ENCODE measurements around the gene NSMCE1.
"Not testable (repeated sequence)": the region's sequence is repeated elsewhere in the genome, so short reads cannot be mapped to it uniquely, and the experiment has no call there.

The NSMCE1 gene

DNA sequence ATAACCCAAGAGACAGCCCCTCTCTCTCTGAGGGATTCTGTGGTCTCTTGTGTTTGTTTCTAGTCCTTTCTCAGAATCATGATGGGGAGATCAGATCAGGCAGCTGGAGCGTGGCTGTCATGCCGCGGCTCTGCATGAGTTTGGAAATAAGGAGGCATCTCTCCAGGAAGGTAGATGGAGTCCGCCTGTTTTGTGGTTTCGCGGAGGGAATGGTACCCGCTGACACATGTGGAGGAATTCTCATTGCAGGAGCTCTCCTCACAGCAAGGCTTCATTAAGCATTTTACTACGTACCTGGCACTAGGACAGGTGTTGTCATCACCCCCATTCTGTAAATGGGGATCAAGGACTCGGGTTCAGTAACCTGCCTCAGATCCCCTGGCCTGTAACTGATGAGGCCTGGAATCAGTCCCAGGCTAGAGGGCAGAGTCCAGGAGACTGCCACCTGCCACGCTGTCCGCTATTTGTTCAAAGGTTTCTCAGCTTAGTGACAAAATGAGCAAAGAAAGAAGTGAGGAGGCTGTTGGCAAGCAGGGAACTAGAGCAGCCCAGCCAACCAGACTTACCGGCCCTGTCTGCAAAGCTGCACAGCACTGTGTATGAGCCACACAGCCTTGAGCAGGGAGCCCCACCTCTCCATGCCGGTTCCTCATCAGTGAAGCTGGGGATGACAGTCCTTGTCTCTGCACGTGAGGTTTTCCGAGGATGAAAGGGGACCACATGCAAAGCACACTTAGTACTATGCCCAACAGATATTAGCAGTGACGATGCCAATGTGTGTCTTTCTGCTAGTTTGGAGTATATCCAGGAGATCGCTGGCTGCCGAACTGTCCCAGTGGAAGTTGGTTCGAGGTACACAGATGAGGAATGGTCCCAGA, 54.2 kb downstream of the NSMCE1 start:
- DNase-seq = no peak

DNA sequence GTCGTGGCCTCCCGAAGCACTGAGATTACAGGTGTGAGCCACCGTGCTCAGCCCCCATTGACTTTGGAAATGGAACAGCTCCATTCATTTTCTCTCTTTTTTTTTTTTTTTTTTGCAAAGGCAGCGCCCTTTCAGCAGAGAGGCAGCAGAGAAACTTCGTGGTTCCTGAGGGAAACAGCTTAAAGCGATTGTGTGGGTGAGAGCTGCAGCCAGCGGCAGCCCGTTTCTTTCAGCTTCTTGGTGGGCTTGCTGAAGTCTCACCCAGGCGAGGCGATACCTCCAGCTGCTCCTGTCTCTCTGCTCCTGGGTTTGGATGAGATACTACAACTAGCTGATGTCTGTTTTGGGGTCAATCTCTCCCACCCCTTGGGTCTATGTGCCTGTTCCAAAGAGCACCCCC, 57.5 kb downstream of the NSMCE1 start:
- DNase-seq = no peak

DNA sequence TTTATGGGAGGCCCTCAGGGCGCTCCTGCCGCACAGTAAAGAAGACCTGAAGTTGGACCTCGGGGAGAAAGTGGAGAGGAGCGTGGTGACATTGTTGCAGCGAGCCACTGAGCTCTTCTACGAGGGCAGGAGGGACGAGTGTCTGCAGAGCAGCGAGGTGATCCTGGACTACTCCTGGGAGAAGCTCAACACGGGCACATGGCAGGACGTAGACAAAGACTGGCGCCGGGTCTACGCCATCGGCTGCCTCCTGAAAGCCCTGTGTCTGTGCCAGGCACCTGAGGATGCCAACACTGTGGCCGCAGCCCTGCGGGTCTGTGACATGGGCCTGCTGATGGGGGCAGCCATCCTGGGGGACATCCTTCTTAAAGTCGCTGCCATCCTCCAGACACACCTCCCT, 58.4 kb downstream of the NSMCE1 start:
- DNase-seq = no peak

DNA sequence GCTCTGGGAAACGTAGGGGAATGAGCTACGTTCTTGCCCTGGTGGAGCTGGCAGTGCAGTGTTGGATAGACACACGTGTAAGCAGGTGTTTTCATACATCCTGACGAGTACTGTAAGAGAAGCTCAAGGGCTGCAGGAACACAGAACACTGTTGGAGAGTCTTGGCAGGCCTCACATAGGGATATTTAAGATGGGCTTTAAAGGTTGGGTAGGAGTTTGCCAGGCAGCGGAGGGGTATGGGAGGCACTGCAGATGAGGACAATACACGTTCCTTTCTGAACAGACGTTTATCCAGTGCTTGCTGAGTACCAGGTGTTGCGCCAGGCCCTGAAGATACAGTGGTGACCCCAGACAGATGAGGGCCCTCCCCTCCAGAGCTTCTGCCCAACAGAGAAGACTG, 59.0 kb downstream of the NSMCE1 start:
- no peak for DNase-seq

DNA sequence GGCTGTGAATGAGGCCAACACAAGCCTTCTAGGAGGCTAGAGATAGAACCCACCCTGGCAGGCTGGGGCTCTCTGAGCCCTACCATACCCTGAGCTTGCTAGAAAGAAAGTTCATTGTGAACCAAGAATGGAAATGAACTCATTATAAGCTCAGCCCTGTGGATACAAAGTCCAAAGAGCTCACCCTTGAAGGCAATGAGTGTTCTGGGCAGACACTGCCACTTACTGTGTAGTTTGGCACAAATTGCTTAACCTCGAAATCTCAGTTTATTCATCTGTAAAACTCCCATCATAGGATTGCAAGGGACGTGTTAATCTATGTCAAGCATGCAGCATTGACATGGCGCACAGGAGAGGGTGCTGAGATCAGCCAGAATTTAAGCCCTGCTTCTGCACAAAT, 59.8 kb downstream of the NSMCE1 start:
- no peak for DNase-seq

DNA sequence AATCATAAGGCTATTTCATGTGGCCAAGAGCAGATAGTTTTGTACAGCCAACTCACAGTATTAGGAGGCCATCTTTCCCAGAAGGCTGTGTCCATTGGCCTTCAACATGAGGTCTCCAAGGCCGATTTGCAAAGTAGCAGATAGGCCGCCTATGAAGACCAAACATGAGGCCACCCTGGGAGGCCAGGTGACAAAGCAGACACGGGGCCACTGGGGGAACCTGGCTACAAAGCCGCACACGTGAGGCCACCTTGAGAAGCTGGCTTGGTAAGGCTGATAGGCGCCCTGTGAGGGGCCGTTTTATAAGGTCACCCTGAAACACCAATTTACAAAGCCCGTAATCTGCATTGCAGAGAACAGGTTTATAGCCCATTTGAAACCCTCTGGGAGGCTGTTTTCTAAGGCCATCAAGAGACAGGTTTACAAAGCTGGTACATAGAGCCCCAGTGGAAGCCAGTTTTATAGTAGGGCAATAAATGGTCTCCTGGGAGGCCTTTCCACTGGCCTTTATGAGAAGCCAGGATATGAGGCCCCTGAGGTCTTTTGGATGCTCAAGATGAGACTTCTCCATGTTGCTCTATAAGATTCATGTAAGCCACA, 60.4 kb downstream of the NSMCE1 start:
- no peak for DNase-seq

DNA sequence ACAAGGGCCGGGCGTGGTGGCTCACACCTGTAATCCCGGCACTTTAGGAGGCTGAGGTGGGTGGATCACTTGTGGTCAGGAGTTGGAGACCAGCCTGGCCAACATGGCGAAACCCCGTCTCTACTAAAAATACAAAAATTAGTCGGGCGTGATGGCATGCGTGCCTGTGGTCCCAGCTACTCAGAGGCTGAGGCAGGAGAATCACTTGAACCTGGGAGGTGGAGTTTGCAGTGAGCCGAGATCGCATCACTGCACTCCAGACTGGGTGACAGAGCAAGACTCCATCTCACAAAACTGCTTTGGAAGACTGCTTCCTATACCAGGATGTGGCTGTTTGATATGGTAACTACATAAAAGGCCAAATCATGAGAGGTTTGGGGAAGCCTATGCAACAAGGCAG, 61.5 kb downstream of the NSMCE1 start:
- not testable (repeated sequence) for DNase-seq

DNA sequence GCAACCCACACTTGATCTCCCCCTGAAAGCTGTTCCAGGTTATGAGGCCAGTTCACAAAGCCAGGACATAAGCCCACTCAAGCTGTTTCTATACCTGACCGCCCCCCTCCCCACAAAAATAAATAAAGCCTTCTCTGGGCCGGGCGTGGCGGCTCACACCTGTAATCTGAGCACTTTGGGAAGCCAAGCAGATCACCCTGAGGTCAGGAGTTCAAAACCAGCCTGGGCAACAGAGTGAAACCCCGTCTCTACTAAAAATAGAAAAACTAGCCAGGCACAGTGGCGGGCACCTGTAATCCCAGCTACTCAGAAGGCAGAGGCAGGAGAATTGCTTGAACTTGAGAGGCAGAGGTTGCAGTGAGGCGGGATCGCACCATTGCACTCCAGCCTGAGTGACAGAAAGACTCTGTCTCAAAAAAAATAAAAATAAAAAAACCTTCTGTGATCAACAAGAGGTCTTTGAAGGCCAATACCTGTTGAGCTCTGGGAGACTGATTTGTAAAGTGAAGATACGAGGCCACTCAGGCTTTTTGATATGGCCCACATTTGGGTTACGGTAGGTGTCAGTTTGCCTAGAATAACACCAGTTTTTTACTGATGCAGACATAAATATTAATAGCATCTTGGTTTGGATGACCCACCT, 63.0 kb downstream of the NSMCE1 start:
- DNase-seq = no peak

DNA sequence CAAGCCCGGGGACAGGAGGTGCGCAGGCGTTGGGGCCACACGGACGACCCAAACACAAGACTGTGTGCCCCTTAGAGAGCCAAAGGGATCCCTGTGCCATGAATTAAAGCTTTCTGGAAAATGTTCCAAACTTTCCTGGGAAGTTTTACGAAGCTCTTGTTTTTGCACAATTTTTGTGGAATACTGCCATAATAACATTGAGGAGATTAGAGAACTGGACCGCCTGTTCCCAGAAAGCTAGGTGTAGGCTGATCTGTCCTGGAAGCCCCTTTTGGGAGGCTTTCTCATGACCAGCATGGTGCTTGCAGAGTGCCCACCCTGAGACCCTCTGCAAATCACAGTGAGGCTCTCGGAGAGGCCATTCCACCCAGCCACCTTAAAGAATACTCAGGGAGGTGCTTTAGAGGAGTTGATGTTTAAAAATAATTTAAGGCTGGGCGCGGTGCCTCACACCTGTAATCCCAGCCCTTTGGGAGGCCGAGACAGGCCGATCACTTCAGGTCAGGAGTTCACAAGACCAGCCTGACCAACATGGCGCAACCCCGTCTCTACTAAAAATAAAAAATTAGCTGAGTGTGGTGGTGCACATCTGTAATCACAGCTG, 64.2 kb downstream of the NSMCE1 start:
- no peak for DNase-seq

DNA sequence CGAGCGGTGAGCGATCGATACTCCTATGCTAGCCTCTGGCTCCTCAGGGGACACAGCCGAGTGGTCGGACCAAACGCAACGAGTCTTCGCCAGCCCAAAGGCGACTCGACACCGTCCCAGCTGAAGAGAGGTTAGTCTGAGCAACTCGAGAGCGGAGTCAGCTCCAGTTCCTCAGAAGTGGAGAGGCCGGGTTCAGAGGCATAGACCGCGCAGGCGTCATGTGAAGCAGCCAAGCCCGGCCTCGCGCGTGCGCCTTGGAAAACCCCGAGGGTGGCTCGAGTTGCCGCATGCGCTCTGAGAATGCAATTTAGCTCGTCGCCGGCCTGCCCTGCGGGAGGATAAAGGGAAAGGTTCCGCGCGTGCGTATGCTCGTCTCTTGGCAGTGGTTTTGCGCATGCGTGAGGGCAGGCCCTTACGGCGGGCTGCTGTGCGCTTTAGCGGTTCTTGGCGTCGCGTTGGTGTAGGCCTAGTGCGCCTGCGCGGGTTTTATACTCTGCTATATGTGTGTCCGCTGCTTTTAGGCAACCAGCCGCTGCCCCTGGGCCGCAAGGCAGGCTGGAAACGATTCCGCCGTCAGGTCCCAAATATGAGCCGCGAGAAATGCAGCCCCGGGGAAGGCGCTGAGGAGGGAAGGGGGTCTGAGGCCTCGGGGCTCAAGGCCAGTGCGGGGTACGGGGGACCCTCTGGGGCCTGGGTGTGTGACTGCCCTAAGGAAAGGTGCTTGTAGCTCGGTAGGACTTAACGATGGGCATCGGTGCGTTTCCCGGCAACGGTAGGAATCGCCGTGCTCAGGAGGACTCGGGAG, 64.9 kb downstream of the NSMCE1 start, which contains the start of gene KDM8:
Gene KDM8, plus strand, starts transcription at position 20 of the 805 bp plus-strand sequence. CDS start 6,598 bp downstream, outside the sequence.
- peak; percentile 100 for DNase-seq

DNA sequence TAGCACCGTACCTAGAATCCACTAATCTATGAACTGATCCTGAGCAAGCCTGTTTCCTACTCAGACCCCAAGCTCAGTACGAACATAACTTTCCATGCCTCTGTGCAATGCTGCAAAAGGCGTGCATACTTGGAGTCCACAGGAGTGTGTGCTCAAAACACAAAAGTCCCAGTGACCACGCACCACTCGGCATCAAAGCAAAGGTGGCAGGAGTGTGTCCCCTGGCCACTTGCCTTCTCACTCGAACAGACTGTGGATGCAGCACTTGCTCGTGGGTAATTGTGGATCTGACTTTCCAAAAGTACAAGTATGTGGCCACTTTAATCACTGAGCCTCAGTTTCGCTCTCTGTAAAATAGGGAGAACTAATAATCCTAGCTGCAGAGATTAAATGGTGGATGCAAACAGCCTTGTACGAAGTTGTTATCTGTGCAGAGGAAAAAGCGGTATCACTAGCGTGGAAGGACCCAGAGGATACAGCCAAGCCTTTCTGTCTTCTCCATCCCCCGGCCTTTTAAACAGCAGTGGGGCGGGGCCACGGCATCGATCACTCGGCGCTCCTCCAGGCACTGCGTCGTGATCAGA, 65.6 kb downstream of the NSMCE1 start:
- no peak for DNase-seq

DNA sequence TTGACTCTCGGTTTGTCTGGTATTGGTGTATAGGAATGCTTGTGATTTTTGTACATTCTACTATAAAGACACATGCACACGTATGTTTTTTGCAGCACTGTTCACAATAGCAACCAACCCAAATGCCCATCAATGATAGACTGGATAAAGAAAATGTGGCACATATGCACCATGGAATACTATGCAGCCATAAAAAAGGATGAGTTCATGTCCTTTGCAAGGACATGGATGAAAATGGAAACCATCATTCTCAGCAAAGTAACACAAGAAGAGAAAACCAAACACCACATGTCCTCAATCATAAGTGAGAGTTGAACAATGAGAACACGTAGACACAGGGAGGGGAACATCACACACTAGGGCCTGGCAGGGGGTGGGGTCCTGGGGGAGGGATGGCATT, 67.7 kb downstream of the NSMCE1 start:
- DNase-seq = not testable (repeated sequence)

DNA sequence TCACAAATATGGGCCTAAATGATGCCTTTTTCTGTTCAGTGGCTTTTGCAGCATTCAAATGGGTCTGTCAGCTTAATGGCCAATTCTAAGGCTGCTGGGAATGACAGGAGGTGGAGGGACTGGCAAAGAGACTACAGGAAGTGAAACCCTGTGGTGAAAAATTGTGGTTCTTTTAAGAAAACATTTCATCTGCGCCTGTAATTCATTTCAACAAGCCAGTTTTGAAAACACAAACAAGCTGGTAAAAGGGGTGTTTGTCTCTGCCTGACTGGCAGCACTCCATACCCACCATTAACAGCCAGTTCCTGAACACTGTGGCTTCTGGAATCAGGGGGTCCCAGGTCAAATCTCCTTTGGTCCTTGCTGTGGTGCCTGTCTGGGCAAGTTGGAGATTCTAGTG, 68.8 kb downstream of the NSMCE1 start:
- no peak for DNase-seq

DNA sequence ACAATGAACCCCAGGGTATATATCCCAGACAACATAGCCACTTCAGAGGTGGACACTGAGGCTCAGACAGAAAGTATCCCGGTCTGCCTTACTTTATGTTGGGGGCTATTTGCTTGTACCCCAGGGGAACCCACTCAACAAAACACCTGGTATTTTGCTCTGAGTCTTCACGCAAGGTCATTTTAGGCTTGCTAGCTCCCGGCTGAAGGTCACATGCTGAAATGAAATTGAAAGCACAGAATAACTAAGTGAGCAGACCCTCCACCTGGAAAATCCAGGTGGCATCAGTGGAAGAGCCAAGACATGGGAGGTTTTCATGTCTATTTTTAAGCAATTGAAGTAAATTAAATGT, 69.4 kb downstream of the NSMCE1 start:
- DNase-seq = no peak

DNA sequence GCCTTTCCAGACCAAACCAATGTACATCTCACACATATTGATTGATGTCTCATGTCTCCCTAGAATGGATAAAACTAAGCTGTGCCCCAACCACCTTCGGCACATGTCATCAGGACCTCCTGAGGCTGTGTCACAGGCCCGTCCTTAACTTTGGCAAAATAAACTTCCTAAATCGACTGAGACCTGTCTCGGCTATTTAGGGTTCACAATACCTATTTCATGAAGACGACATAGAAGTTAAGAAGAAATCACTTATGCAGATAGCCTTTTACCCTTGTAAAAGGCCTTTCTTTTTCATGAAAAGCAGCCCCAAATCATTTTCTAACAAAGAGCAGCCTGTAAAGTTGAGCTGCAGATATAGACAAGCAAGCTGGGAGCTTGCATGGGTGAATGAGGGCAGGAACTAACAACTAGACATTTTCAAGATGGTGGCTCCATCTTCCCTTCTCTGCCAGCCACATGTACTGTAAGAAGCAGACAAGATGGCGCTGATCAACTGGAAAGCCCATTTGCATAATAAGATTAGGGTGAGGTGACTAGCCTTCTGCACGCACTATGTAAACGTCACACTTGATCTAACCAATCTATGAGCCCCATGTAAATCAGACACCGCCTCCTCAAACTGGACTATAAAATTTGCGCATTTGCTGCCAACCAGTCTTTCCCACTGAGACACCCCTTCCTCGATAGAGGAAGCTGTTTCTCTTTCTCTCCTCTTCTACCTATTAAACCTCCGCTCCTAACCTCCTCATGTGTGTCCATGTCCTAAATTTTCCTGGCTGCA, 69.9 kb downstream of the NSMCE1 start:
- no peak for DNase-seq

DNA sequence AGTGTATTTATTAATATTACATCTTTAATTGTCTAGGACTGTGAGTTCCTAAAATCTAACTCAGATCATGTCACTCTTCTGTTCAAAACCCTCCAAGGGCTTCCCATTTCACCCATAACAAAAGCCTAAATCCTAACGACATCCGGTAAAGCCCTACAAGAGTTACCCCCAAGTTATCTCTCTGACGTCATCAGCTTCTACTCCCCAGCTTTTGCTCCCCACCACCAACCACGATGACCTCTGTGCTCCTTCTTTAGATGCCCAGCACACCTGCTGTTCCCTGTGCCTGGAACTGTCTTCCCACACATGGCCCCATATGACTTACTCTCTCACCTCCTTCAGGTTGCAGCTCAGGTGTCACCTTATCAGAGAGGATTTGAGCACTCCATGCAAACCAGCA, 71.6 kb downstream of the NSMCE1 start:
- no peak for DNase-seq

DNA sequence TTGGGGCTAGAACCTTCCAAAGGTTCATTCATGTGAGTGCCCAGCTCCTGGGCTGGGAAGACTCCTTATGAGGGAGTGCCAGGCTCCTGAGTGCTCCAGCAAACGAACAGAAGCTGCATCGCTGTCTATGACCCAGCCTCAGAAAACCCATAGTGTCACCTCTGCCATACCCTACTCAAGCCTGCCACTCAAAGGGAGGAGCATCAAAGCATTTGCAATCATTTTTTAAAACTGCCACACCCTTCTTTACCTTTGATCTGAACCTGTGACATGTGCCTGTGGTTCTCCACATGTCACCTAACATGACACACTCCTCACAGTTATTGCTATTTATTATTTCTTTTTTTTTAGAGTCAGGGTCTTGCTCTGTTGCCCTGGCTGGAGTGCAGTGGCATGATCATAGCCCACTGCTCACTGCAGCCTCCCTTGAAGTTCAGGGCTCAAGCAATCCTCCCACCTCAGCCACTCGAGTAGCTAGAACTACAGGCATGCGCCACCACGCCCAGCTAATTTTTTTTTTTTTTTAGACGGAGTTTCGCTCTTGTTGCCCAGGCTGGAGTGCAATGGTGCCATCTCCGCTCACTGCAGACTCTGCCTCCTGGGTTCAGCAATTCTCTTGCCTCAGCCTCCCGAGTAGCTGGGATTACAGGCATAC, 72.5 kb downstream of the NSMCE1 start:
- DNase-seq = no peak

DNA sequence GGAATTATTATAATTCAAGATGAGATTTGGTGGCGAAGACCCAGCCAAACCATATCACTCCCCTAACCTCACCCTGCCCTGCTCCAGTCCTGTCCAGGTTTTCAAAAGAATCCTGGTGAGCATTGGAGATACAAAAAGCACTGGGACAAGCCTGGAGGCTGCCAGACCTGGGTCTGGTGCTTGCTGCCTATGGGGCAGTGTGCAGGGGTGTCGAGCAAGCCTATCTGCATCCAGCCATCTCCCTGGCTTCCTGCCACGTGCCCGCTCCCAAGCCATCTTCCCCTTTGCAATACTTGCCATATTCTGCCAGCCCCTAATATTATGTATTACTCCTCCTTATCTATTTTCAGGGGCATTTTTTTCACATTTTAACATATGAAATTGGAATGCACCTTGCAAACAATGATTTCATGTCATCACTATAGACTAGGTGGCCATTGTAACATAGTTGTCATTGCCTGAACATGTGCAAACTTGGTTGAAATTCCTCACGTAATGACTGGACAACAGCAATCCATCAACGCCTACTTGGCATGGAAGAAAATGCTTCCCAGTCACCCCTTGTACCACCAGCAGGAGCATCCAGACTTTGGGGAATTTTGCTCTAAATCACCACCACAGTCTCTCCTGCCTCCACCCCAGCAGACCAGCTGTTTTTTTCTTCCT, 73.4 kb downstream of the NSMCE1 start:
- DNase-seq = no peak

DNA sequence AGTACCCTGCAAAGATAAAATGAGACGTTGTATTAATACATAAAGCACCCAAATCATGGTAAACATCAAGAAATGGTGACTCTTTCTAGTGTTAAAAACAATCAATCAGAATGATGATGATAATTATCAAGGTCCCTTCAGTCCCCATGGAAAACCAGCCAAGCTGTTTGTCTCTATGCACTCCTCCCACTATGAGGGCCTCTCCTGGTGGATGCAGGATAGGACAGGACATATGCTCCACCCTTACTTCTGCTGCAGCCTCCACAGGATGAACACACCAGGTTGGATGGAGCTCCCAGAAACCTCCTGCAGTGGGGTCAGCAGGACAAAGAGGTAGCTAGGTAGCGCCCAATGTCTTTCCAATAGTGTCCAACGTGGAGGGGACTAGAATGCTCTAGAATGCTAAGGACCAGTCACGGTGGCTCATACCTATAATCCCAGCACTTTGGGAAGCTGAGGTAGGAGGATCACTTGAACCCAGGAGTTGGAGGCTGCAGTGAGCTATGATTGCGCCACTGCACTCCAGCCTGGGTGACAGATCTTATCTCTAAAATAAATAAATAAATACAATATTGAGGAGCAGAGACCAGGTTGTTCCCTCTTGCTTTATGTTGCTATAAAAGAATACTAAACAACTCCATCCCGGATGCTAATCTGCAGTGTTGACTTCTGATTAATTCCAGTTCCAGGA, 75.1 kb downstream of the NSMCE1 start:
- no peak for DNase-seq
